Cerebellar cortex (tissue), 1 donor: ENCODE data around the gene MUC4.
"Not testable (repeated sequence)": the region's sequence is repeated elsewhere in the genome, so short reads cannot be mapped to it uniquely, and the experiment has no call there.

Experiments used
- DNase-seq: peaks from one replicate; pipeline ENCODE4 v3.0.0-alpha.2; 2015; ENCODE audit warnings: low spot score

MUC4 gene

GRCh38 chr3:195838714-195839113 is 27.0 kb upstream of the MUC4 start:
- DNase-seq = no peak

GRCh38 chr3:195836476-195837135 is 24.9 kb upstream of the MUC4 start:
- DNase-seq = no peak

- DNase-seq = no peak
Observed at GRCh38 chr3:195835791-195836190, 24.1 kb upstream of the MUC4 start.

DNA sequence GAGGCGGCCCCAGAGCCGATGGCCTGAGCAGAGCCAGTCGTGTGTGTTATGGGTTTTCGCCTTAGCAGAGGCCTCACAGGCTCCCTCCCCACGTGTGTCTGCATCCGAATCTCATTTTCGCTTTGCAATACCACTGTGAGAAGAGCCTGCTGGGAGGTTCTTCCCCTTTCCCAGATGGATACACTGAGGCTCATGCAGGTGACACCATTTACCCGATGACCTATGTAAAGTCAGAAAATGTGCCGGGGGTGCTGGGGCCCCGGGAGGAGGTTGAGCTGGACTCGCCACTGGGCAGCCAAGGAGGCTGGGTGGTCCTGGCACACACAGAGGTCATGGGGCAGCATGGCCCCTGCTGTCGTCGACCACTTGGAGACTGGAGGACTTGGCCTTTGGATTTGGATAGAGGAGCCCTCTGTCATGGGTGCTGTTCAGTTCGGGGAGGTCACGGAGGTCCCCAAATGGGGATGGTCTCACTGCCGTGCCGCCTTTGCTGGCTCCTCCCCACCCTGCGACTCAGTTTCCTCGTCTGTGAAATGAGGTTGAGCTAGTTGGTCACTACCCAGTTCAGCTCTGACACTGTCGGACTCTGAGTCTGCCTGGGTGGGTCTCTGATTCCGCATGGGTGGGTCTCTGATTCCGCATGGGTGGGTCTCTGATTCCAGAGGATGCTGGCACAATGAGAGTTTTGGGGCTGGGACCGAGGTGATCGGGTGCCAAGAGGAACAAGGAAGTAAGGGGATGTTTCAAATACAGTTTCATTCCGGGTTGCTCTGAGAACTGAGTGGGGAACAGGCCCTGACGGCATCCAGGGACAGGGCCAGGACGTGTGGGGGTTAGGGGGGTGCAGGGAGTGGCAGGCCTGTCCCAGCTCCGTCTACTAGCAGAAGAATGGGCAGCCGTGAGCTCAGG is 23.2 kb upstream of the MUC4 start:
- DNase-seq = no peak

DNA sequence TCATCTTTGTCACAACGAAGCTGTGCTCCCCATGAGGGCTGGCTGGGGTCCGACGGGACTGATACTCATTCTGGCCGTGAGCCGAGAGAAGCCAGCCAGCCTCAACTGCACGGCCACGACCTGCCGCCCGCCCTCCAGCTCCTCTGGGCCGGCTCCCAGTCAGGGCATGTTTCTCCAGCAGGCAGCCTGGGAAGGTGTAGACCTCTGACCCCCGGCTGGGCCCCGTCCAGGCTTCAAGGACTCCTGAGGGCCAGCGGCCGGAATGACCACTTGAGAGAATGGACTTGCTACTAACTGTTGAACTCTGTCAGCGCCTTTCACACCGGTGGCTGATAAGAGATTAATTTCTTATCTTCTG is 18.1 kb upstream of the MUC4 start:
- no peak for DNase-seq

GRCh38 chr3:195828762-195829161 is 17.0 kb upstream of the MUC4 start:
- DNase-seq = no peak

- DNase-seq = no peak
Observed at GRCh38 chr3:195825857-195826804, 14.4 kb upstream of the MUC4 start.

- no peak for DNase-seq
Observed at GRCh38 chr3:195825191-195825588, 13.5 kb upstream of the MUC4 start.

GRCh38 chr3:195824425-195825190 is 12.9 kb upstream of the MUC4 start:
- DNase-seq = not testable (repeated sequence)

DNA sequence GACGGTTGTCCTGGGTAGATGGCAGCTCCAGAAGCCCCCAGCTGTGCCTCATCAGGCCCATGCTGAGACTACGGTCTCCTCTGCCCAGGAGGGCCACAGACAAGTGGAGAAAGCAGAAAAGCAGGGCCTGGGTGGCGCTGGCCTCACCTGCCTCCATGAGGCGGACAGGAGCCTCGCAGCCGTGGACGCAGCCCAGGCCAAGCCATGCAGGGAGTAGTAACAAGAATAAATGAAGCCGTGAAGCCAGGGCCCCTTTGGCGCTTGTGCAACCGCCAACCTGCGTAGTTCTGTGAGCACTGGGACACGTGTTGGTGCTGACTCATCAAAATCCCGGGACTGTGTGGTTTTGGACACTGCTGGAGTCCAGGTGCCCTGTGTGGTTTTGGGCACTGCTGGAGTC is 12.3 kb upstream of the MUC4 start:
- DNase-seq = no peak

- DNase-seq = no peak
Observed at GRCh38 chr3:195823280-195823679, 11.6 kb upstream of the MUC4 start.

DNA sequence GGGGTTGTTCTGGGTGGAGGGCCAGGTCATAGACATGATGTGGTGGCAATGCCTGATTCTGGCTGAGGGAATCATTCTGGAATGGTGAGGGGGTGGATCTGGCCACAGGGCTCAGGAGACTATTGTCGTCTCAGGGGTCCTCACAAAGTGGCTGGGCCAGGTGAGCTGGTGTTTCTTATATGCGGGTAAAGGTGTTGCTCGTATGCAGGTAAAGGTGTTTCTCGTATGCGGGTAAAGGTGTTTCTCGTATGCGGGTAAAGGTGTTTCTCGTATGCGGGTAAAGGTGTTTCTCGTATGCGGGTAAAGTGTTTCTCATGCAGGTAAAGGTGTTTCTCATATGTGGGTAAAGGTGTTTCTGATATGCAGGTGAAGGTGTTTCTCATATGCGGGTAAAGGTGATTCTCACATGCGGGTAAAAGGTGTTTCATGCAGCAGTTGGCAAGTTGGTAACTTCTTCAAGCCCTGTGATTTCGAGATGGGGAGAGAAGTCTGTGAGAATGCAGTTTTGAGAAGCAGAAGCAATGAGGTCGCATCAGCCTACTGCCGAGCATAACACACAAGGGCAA is 10.5 kb upstream of the MUC4 start:
- DNase-seq = no peak

DNA sequence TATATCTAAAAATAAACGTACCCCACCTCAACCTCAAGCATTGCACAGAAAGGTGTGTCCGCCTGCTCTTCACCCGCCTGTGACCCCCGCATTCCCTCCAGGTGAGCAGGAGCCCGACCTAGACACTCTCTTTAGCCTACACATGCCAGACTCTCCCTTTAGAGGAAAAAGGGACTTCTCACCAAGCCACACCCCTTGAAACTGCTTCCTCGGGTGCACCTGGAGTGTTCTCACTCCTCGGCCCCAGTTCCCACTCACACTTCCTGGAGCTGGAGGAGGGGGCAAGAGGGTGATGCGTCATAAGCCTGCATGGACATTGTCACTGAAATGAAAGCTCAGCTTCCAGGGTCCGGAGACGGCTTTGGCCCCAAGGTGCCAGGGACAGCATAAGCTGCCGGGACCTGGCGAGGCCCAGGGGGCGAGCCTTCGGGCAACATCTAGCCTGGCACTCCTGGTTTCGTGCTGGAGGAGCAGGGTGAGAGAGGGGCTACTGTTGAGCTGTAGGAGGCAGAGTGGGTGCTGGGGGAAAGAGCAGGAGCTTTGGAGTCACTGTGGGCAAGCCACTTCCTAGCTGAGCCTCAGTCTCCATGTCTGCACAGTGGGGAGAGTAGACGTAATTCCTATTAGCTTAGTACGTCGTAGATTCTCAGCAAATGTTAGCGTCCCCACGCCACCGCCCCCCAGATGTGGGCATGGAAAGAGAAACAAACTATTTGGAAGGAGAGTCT is 9.8 kb upstream of the MUC4 start:
- DNase-seq = no peak

GRCh38 chr3:195820901-195821300 is 9.2 kb upstream of the MUC4 start:
- DNase-seq = no peak

DNA sequence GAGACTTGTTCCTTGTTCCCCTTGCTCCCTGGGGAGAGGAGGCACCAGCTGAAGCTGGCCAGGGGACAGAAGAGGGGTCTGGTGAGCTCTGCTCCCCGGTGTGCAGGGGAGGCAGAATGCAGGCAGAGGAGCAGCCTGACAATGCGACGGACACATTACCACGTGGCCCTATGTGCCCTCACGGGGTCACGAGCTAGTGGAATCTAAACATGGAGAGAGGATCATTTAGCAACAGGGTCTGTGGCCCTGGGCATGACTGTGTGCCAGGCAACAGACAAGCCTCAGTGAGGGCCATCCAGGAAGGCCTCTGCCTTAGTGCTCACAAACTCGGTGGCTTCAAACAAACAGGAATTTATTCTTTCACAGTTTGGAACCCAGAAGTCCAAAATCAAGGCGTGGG is 8.5 kb upstream of the MUC4 start:
- DNase-seq = no peak

DNA sequence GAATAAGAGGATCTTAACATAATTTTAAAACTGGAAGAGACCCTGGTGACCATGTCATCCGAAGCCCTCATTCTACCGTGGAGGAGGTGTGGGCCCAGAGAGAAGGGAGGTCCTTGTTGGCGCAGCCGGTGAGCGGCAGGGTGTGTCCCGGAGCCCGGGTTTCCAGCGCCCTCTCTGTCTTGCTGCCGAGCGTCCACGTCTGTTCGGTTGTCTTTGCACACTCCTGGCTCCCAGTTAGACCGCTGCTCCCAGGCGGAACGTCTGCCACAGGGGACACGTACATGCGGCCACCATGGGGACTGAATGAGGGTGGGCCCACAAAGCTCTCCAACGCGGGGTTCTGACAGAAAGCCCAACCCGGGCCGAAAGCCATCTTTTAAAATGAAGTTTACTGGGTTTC is 6.6 kb upstream of the MUC4 start:
- no peak for DNase-seq

DNA sequence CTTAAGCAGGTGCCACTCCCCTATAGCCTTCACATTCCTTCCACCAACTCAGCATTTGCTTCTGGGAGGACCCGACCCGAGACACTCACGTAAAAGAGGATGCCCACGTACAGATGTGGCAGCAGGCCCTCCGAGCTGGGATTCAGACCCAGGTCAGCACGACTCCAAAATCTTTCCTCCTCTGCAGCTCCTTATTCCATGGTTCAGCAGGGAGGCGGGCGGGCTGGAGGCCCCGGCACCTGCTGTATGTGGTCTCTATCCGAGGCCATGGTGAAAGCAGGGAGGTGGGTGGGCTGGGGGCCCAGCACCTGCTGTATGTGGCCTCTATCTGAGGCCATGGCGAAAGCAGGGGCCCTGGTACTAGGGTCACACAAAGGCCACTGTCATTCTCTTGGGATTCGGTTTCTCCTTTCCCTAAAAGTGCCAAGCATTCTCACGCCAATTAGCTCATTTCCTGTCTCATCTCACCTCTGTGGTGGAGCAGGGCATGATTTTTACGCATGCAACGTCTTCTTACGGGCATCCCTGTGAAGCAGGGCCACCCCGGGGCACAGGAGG is 5.9 kb upstream of the MUC4 start:
- DNase-seq = no peak

GRCh38 chr3:195816276-195816913 is 4.7 kb upstream of the MUC4 start:
- not testable (repeated sequence) for DNase-seq

DNA sequence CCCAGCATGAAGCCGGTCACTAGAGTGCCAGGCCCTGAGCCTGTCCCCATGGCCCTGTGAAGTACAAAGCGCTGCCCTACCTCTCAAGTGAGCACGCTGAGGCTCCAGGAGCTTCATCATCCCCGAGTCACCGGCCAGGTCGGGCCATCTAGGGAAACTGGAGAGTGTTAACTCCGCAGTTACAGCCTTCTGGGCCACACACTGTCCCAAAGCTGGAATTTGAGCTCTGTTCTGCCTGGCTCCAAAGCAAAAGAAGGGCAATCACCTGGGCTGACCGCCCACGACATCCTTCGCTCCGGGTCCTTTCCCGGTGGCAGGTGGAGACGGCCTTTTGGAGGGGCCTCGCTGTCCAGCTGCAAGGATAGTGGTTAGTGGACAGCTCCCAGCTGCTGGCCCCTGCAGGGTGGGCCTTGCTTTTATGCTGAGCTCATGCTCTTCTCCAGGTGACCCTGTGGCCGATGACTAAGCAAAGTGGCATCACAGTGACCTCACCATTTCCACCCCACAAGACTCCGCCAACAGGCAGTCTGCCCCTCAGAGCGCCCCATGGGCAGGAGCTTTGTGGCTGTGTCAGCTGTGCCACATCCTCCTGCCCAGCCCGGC is 3.5 kb upstream of the MUC4 start:
- no peak for DNase-seq
